GM18951 (cell line): Measurements from ENCODE around the gene SEL1L2.
"Not testable (repeated sequence)": the region's sequence is repeated elsewhere in the genome, so short reads cannot be mapped to it uniquely, and the experiment has no call there.

ENCODE experiments used
- POLR2A ChIP-seq: IDR thresholded peaks from 4 replicates; pipeline ENCODE4 v1.6.1; 2011; ENCODE audit warnings: mild to moderate bottlenecking; ENCODE audit not compliant: insufficient read length, insufficient read depth; ENCODE audit errors: extremely low read depth
- in situ Hi-C: fragments of 300-500 bp; cut with MboI; formaldehyde crosslinking; loops from one replicate; pipeline ENCODE4 v1.12.0; 2022; ENCODE audit warnings: low sequenced_read_pairs, mixed read lengths, inconsistent platforms; ENCODE audit not compliant: unreplicated experiment

The SEL1L2 gene, protein sequence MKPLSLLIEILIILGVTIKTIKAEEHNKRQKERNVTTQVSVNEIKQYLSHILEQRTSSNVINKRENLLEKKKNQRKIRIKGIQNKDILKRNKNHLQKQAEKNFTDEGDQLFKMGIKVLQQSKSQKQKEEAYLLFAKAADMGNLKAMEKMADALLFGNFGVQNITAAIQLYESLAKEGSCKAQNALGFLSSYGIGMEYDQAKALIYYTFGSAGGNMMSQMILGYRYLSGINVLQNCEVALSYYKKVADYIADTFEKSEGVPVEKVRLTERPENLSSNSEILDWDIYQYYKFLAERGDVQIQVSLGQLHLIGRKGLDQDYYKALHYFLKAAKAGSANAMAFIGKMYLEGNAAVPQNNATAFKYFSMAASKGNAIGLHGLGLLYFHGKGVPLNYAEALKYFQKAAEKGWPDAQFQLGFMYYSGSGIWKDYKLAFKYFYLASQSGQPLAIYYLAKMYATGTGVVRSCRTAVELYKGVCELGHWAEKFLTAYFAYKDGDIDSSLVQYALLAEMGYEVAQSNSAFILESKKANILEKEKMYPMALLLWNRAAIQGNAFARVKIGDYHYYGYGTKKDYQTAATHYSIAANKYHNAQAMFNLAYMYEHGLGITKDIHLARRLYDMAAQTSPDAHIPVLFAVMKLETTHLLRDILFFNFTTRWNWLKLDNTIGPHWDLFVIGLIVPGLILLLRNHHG

GRCh38 chr20:13990465-13990864 lies at the start of gene SEL1L2:
Gene SEL1L2 (minus strand): TSS chr20:13990614. CDS start chr20:13990534, 80 bp downstream.
- in situ Hi-C loops: no loop called here
- TF ChIP-seq POLR2A: no peak

- TF ChIP-seq POLR2A: no peak
- in situ Hi-C loops: no loop called here
These were observed 46.2 kb upstream of the SEL1L2 start for GRCh38 chr20:14036567-14036966.

- in situ Hi-C loops: no loop called here
- no peak for TF ChIP-seq POLR2A
These were observed 42.9 kb upstream of the SEL1L2 start for GRCh38 chr20:14033310-14033709.

DNA sequence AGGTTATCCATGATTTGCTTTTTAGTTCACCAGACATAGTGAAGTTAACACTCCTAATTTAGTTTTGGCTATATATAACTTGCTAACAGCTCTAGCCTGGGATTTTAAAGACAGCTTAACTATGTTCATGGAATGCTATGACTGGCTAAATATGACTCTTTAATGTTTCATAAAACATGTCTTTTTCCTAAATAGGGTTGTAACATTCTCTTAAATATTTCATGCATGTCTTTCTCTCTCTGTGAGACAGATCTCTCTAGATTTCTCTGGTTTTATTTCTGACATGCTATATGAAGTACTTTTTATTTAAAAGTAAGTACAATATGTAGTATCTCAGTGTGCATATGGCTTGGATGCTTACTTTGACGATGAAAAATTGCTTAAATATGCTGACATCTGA lies 40.6 kb upstream of the SEL1L2 start:
- TF ChIP-seq POLR2A: no peak
- in situ Hi-C loops: no loop called here

DNA sequence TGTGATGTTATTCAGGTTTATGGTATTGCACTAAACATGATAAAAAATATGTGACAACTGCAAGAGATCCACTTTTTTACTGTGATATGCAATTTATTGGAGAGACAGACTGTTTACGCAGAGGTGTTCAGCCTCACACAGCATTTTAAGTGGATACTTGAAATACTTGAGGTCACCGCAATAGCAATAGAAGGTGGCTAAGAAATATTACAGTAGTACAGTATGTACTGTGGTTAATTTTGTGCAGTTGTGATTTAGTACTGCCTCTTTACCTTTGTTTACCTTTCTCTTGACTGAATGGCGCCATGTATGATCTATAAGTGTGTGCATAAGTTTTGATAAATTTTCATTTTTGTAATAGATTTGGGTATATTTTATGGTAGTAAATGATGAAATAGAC lies 22.3 kb upstream of the SEL1L2 start:
- no peak for TF ChIP-seq POLR2A
- in situ Hi-C loops: no loop called here

GRCh38 chr20:14009208-14009607 lies 18.8 kb upstream of the SEL1L2 start:
- in situ Hi-C loops: no loop called here
- no peak for TF ChIP-seq POLR2A

DNA sequence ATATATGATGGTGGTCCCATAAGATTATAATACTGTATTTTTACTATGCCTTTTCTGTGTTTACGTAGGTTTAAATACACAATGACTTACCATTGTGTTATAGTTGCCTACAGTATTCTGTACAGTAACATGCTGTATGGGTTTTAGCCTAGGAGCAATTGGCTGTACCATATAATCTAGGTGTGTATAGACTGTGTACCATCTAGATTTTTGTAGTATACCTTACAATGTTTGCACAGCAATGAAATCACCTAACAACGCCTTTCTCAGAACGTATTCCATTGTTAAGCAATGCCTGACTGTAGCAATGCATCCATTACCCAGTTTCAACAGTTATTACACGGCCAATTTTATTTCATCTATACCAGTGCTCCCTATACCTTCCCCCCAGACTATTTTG lies 15.6 kb upstream of the SEL1L2 start:
- no peak for TF ChIP-seq POLR2A
- in situ Hi-C loops: no loop called here

DNA sequence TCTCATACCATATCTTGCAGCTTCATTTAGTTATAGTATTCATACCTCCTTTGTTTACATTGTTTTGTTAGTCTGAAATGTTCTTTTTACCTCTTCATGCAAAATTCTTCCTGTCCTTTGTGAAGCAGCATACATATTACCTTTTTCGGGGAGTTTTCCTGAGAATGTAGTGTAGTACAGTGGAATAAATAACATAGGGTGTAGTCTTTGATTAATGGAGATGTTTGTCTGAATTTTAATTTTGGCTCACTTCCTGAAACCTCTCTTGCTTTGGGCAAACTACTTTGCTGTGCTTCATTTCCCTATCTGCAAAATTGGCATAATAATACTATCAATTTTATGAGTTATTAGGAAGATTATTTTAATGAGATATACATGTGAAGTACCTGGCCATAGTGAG lies 10.5 kb upstream of the SEL1L2 start:
- in situ Hi-C loops: no loop called here
- no peak for TF ChIP-seq POLR2A

- in situ Hi-C loops: no loop called here
- TF ChIP-seq POLR2A: no peak
These were observed 5.9 kb upstream of the SEL1L2 start for GRCh38 chr20:13996265-13996664.

DNA sequence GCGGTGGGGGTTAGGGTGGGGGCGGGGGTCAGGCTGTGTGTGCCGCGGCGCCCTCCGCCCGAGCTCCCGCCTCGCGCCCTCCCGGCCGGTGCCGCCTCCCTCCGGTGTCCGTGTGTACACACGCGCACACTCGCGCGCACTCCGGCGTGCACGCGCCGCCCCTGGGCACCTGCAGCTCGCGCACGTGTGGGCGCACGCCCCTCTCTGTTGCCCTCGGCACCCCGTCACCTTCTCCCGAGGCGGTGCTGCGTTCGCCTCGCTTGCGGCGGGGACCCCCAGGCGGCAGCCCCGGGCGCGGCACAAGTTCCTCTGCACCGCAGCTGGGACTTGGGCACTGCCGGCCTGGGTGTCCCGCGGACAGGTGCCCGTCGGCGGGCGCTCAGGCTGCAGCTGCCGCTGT lies 5.4 kb upstream of the SEL1L2 start:
- no peak for TF ChIP-seq POLR2A
- in situ Hi-C loops: no loop called here

- no peak for TF ChIP-seq POLR2A
- in situ Hi-C loops: no loop called here
These were observed 4.8 kb upstream of the SEL1L2 start, which contains the start of gene MACROD2 for GRCh38 chr20:13995086-13995665. Gene MACROD2 (plus strand): TSS chr20:13995516.

DNA sequence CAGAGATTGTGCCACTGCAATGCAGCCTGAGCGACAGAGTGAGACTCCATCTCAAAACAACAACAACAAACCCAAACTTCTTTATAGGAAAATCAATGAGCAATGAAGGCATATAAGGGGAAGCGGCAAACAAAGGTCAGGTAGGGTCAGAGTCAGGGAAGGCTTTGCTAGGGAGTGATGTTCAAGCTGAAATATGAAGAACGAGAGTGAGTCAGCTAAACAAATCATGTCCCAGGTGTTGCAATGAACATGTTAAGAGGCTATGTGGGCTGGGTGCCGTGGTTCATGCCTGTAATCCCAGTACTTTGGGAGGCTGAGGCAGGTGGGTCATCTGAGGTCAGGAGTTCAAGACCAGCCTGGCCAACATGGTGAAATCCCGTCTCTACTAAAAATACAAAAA lies 1.5 kb upstream of the SEL1L2 start:
- in situ Hi-C loops: not testable (repeated sequence)

- in situ Hi-C loops: no loop called here
- no peak for TF ChIP-seq POLR2A
These were observed 897 bp upstream of the SEL1L2 start for GRCh38 chr20:13991311-13991710.

DNA sequence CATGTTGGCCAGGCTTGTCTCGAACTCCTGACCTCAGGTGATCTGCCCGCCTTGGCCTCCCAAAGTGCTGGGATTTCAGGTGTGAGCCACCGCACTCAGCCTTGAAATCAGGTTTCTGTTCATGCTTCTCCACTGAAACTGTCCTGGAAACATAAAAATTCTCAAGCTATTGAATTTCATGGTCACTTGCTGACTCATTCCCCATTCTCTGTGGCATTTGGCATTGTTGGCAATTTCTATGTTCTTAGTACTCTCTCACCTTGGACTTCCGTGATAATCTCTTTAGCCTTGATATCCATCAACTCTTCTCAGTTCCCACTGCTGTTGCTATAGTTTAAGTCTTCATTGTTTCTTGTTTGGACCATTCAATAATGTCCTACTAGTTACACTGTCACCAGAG lies 6.2 kb downstream of the SEL1L2 start:
- no peak for TF ChIP-seq POLR2A
- in situ Hi-C loops: no loop called here
